HEK293T (cell line): ENCODE measurements around the gene NTSR1.

Experiments
- ARNT ChIP-seq: fragments of 450-650 bp; IDR thresholded peaks from 2 replicates; pipeline ENCODE4 v1.6.1; 2017; ENCODE audit warnings: mild to moderate bottlenecking
- BHLHE40 ChIP-seq: fragments of 450-650 bp; IDR thresholded peaks from 2 replicates; pipeline ENCODE4 v1.6.1; 2016; ENCODE audit warnings: mild to moderate bottlenecking, moderate library complexity, borderline replicate concordance
- CTBP1 ChIP-seq: fragments of 450-650 bp; IDR thresholded peaks from 2 replicates; pipeline ENCODE4 v1.6.1; 2016; ENCODE audit warnings: borderline replicate concordance
- ELF4 ChIP-seq: fragments of 450-650 bp; IDR thresholded peaks from 2 replicates; pipeline ENCODE4 v1.6.1; 2017; ENCODE audit warnings: antibody characterized with exemption
- FOXA1 ChIP-seq: fragments of 450-650 bp; IDR thresholded peaks from 2 replicates; pipeline ENCODE4 v1.6.1; 2016; ENCODE audit warnings: mild to moderate bottlenecking
- FOXM1 ChIP-seq: fragments of 450-650 bp; IDR thresholded peaks from 2 replicates; pipeline ENCODE4 v1.6.1; 2017; ENCODE audit warnings: mild to moderate bottlenecking, borderline replicate concordance
- HDGF ChIP-seq: fragments of 450-650 bp; IDR thresholded peaks from 2 replicates; pipeline ENCODE4 v1.6.1; 2017; ENCODE audit warnings: antibody characterized with exemption, borderline replicate concordance
- L3MBTL2 ChIP-seq: fragments of 450-650 bp; conservative IDR thresholded peaks from 2 replicates; pipeline ENCODE4 v1.6.1; 2016; ENCODE audit warnings: mild to moderate bottlenecking
- LEF1 ChIP-seq: fragments of 450-650 bp; IDR thresholded peaks from 2 replicates; pipeline ENCODE4 v1.6.1; 2017; ENCODE audit warnings: mild to moderate bottlenecking, borderline replicate concordance
- NFRKB ChIP-seq: fragments of 450-650 bp; IDR thresholded peaks from 2 replicates; pipeline ENCODE4 v1.6.1; 2016; ENCODE audit warnings: mild to moderate bottlenecking, moderate library complexity
- SUZ12 ChIP-seq: fragments of 450-650 bp; IDR thresholded peaks from 2 replicates; pipeline ENCODE4 v1.6.1; 2016; ENCODE audit warnings: mild to moderate bottlenecking
- TARDBP ChIP-seq: fragments of 450-650 bp; IDR thresholded peaks from 2 replicates; pipeline ENCODE4 v1.6.1; 2016
- ZNF384 ChIP-seq: fragments of 450-650 bp; IDR thresholded peaks from 2 replicates; pipeline ENCODE4 v1.6.1; 2016
- TF ChIP-seq, protein P1 (sequence below): fragments of 450-650 bp; IDR thresholded peaks from 2 replicates; pipeline ENCODE4 v1.6.1; 2016

- TF ChIP-seq NFRKB: no peak
- no peak for TF ChIP-seq CTBP1
- no peak for TF ChIP-seq LEF1
- TF ChIP-seq BHLHE40: no peak
- no peak for TF ChIP-seq SUZ12
- no peak for TF ChIP-seq ZNF384
- TF ChIP-seq L3MBTL2: no peak
- TF ChIP-seq ARNT: no peak
- no peak for TF ChIP-seq FOXA1
- no peak for TF ChIP-seq ELF4
- TF ChIP-seq, protein P1, sequence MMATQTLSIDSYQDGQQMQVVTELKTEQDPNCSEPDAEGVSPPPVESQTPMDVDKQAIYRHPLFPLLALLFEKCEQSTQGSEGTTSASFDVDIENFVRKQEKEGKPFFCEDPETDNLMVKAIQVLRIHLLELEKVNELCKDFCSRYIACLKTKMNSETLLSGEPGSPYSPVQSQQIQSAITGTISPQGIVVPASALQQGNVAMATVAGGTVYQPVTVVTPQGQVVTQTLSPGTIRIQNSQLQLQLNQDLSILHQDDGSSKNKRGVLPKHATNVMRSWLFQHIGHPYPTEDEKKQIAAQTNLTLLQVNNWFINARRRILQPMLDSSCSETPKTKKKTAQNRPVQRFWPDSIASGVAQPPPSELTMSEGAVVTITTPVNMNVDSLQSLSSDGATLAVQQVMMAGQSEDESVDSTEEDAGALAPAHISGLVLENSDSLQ: peak; percentile 36; the same call in 1 of the 2 replicates
- no peak for TF ChIP-seq HDGF
- no peak for TF ChIP-seq TARDBP
- no peak for TF ChIP-seq FOXM1
Observed at GRCh38 chr20:62774762-62775161, 66.1 kb downstream of the NTSR1 start.
